ENCODE results near the gene NAGPA.
"Not testable (repeated sequence)": the region's sequence is repeated elsewhere in the genome, so short reads cannot be mapped to it uniquely, and the experiment has no call there.

Gene NAGPA, protein sequence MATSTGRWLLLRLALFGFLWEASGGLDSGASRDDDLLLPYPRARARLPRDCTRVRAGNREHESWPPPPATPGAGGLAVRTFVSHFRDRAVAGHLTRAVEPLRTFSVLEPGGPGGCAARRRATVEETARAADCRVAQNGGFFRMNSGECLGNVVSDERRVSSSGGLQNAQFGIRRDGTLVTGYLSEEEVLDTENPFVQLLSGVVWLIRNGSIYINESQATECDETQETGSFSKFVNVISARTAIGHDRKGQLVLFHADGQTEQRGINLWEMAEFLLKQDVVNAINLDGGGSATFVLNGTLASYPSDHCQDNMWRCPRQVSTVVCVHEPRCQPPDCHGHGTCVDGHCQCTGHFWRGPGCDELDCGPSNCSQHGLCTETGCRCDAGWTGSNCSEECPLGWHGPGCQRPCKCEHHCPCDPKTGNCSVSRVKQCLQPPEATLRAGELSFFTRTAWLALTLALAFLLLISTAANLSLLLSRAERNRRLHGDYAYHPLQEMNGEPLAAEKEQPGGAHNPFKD

DNA sequence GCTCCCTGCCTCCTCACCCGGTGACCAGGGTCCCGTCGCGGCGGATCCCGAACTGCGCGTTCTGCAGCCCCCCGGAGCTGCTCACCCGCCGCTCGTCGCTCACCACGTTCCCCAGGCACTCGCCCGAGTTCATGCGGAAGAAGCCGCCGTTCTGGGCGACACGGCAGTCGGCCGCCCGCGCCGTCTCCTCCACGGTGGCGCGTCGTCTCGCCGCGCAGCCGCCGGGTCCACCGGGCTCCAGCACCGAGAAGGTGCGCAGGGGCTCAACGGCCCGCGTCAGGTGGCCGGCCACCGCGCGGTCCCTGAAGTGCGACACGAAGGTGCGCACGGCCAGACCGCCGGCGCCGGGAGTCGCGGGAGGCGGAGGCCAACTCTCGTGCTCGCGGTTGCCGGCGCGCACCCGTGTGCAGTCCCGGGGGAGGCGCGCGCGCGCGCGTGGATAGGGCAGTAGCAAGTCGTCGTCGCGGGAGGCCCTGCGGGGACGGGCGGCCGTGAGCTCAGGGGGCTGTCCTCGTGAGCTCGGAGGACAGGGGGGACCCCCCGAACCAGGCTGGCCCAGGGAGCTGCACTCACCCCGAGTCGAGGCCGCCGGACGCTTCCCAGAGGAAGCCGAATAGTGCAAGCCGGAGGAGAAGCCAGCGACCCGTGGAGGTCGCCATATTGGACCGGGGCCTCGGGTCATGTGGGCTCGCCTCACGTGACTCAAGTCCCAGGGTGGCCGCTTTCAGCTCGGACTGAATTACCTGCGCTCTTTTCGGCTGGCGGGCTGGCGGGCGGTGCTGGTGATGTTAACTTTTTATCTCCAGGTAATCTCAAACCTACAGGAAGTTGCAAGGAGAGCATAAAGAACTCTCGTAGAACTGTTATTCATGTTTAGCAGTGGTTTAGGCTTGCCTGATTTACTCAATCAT lies at the start of gene NAGPA:
Gene NAGPA (minus strand): TSS at position 680 of the 911 bp plus-strand sequence. CDS start 21 bp downstream, at position 659.
- peak; percentile 80 for DNase-seq

DNA sequence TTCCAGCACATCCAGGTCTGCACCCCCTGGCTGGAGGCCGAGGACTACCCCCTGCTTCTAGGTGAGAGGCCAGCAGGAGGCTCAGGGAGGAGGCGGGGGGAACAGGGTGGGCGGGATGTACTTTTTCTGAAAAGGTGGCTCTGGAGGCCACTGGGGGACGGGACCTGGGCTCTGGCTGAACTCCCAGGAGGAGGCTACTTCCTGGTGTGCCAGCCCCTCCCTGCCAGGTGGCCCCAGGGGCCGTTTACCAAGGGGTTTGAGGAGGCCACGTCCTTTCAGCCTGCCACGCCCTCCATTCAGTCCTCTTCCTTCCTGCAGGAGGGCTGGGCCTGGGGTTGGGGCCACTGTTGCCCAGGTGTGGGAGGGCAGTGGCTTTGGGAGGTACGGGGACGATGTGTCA lies 47.3 kb upstream of the NAGPA start:
- not testable (repeated sequence) for DNase-seq

DNA sequence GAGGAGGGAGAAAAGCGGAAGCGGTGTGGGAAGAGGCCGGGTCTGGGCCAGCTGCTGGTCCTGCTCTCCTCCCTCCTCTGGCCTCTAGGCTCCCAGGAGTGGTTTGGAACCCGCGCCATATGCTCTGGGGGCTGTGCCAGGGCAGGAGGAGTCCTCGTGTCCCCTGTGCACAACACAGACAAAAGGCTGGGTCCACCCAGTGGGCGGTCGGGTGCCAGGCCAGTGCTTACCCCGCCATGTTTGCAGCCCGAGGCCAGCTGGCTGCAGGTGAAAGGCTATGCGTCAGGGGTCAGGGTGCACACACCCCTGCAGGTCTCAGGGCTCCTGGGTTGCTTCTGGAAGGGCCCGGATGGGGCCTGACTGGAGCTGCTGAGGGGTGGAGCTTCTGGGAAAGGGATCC lies 46.7 kb upstream of the NAGPA start:
- not testable (repeated sequence) for DNase-seq

DNA sequence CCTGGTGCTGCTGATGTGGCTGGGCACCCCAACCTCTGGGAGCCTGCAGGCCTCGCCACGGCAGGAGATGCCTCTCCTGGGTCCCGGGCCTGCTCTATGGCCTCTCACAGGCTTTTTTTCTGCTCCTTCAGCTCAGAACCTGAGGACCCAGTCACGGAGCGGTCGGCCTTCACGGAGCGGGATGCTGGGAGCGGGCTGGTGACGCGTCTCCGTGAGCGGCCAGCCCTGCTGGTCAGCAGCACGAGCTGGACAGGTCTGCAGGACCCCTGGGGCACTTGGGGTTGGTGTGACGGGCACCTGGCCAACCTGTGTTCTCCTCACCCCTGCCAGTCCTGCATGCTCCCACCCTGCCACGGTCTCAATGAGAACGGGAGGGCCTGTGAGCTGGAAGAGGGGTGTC lies 44.9 kb upstream of the NAGPA start:
- no peak for DNase-seq

DNA sequence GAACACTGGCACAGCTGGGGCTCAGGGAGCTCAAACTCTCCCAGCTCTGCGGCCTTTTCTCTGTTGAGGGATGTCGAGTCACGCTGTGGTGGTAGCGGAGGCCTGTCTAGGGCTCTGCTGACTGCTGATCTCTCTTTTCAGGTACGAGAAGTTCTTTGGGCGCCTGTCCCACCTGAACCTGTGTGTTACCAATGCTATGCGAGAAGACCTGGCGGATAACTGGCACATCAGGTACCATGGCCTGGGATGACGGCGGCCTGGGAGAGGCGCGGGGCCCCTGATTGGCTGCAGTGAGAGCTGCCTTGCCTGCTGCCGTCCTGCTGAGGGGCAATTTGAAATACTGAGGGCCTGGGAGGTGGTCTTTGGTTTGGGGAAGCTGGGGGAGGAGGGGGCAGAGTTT lies 43.6 kb upstream of the NAGPA start:
- no peak for DNase-seq

DNA sequence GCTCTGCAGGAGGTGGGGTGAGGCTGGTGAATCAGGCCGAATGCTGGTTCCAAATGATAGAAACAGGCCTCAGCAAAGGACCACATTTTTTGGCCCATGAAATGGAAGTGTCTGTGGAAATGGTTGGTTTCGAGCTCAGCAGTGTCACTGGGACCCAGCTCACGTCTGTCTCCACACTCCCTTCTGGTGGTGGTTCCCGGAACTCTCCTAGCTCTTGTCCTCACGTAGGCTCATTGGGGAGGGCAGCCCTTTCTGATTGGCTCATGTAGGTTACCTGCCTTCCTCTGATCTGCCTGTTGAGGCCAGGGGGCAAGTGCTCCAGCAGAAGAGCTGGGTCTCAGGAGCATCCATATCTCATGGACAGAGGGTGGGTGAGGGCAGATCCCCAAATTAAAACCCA lies 41.9 kb upstream of the NAGPA start:
- DNase-seq, result no peak

DNA sequence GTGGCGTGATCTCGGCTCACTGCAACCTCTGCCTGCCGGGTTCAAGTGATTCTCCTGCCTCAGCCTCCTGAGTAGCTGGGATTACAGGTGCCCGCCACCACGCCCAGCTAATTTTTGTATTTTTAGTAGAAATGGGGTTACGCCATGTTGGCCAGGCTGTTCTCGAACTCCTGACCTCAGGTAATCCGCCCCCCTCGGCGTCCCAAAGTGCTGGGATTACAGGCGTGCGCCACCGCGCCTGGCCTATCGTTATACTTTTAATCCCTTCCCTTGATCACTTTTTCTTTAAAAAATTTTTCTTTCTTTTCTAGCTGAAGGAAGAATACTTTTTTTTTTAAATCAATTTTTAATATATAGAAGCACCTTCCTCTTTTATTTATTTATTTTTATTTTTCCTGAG lies 40.0 kb upstream of the NAGPA start:
- not testable (repeated sequence) for DNase-seq

DNA sequence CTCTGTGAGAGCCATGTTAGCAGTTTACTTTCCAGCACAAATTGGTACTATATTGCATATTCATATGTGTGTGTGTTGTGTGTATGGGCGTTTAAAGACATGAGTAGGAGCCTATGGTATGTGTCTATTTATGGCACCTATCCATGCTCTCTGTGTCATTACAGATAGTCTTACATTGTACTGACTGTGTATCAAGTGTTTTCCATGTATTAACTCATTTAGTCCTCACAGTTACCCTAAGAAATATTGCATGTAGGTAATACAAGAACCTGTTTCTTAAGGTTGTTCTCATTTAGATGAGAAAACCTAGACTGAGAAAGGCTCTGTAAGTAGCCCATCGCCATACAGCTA lies 39.5 kb upstream of the NAGPA start:
- peak; percentile 34 for DNase-seq

DNA sequence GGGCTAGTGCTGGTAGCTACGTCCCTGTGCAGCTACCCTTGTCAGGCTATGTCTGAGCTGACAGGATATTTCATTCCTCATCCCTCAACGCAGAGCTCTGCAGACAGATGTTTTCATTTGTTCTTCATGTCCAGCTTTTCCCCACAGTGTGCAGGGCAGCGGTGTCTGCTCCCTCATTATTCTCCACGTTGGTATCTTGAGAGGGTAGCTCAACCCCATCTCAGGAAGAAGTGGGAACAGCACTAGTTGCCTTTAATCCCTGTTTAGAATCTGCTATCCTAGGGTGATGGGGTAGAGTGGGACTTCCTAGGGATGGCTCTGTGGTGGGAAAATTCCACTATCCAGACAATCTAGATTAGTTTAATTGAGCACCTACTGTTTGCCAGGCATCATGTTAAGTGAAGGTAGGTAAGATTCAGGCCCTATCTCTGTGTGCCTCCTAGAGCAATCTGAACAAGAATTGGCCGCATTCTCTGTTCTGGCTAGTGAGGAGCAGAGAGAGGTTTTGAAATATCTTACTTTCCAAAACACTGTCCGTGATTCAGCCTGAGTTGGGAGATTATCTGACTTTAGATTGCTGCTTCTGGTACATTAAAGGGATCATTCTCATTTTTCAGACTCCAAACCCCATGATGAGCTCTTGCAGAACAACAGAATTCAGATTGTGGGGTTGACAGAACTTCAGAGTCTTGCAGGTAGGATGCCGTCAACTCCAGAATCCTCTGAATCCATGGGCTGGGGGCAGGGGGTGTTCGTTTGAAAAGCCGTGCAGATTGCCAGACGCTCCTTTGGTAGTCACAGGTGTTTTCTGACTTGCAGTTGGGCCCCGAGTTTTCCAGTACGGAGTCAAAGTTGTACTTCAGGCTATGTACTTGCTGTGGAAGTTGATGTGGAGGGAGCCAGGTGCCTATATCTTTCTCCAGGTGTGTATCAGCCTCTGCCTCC lies 38.9 kb upstream of the NAGPA start:
- no peak for DNase-seq

DNA sequence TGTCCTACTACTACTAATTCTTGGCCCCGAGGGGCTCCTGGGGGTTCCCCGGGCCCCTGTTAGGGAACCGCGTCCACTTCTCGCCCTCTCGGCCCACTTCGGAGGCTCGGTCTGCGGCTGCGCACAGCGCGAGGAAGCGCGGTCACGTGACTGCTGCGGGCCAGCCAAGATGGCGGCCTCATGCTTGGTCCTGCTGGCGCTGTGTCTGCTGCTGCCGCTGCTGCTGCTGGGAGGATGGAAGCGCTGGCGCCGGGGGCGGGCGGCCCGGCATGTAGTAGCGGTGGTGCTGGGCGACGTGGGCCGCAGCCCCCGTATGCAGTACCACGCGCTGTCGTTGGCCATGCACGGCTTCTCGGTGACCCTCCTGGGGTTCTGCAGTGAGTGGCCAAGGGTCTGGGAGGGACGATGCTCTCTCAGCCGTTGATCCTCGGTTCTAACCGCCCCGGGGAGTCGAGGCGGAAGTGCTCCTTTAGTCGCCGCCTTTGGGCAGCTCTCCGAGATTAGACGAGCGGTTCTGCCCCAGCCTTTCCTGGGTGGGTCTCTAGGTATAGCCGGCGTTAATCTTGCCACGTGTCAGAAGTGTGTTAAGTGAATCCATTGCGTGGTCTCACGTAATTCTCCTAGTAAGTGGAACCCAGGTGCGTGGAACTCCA lies 38.1 kb upstream of the NAGPA start, which contains the start of gene ALG1:
Gene ALG1 (plus strand): TSS at position 163 of the 653 bp plus-strand sequence. CDS start 7 bp downstream, at position 170.
- DNase-seq, result peak; percentile 82

DNA sequence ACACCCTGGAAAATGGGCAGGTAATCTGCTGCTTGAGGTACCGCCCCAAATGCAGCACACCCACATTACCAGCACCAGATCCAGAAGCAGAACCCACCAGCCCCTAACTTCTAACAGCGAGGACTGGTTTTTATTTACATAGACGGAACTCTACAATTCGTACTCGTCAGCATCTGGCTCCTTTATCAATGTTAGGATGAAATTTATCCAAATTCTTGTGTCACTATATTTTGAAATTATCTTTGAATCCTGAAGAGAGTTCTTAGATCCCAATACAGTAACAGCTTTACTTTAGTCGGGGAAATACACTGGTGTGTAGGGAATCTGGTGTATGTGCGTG lies 37.6 kb upstream of the NAGPA start:
- DNase-seq, result no peak

DNA sequence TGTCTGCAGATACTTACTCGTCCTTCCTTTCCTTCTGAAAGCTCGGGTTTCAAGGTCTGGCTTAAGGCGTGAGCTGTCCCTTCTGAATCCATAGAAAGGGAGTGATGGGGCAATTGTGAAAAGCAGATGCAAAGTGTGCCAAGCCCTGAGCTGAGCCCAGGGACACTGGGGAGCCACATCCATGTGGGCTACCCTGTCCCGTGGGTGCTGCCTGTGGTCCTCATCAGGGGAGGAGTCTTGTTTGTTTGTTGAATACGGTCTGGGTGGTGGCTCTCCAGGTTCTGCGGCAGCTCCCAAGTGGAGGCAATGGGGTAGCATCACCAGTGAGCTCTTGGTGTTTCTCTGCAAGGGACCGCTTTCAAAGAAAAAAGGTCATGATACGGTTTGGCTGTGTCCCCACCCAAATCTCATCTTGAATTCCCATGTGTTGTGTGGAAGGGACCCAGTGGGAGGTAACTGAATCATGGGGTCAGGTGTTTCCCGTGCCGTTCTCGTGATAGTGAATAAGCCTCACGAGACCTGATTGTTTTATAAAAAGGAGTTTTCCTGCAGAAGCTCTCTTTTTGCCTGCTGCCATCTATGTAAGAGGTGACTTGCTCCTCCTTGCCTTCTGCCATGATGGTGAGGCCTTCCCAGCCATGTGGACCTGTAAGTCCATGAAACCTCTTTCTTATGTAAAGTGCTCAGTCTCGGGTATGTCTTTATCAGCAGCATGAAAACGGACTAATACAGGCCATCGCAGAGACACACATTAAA lies 36.9 kb upstream of the NAGPA start:
- DNase-seq, result no peak

DNA sequence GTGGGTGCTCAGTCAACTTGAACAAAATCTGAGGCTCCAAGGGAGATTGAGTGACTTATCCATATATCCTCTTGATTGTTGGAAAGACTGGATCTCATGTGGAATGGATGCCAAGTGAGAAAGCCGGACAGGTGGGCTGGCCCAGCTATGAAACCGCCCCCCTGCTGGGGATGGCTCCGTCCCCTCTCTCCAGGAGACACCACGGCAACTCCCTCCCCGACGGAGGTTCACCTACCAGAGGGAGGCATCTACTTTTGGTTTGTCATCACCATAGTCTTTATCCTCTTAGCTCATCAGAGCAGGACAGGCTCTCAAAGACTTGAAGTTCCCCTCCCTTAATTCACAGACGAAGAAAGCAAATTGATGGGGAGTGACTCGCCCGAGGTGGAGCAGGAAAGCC lies 36.1 kb upstream of the NAGPA start:
- DNase-seq, result no peak

DNA sequence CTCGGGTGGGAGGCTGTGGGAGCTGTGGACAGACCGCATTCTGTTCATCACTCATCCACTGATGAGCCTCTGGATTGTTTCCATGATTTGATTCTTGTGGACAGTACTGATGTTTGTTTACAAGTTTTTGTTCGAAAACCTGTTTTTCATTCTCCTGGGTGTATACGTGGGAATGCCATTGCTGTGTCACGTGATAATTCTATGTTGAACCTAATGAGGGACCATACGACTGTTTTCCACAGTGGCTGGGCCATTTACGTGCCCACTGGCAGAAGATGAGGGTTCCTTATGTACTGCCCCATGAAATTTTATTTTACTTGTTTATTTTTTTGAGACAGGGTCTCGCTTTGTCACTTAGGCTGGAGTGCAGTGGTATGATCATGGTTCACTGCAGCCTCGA lies 35.3 kb upstream of the NAGPA start:
- no peak for DNase-seq

DNA sequence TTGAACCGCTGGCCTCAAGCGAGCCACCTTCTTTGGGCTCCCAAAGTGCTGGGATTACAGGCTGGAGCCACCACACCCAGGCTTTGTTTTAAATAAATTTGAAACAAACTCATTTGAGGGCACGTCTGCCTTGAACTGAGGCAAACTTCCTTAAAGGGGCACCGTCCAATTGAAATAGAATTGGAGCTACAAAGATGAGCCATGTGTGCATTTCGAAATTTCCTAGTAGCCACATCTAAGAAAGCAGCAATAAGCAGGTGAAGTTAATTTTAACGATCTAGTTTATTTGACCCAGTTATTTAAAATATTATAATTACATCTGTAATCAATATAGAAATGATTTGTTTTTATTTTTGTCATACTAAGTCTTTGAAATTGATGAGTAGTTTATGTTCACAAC lies 32.8 kb upstream of the NAGPA start:
- DNase-seq, result no peak

DNA sequence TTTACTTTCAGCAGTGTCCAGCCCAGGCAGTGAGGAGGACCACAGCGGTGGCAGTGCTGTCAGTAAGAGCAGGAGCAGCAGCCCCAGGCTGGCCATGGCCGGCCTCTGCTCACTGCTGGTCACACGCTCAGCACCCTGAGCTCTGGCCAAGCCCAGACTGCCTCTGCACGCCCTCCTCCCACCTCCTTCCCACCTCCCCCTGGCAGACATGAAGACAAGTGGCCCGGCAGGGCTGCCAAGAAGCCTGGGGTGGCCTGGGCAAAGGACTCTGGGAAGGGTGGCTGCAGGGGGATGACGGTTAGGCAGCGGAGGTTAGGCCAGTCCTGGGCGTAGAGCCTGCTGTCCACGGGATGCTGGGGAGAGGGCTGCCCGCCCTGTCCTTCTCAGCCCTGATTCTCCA lies 32.1 kb upstream of the NAGPA start, which contains the start of gene C16orf89:
Gene C16orf89 (minus strand): TSS at position 144 of the 400 bp plus-strand sequence. CDS start 48 bp downstream, at position 96.
- DNase-seq, result no peak

DNA sequence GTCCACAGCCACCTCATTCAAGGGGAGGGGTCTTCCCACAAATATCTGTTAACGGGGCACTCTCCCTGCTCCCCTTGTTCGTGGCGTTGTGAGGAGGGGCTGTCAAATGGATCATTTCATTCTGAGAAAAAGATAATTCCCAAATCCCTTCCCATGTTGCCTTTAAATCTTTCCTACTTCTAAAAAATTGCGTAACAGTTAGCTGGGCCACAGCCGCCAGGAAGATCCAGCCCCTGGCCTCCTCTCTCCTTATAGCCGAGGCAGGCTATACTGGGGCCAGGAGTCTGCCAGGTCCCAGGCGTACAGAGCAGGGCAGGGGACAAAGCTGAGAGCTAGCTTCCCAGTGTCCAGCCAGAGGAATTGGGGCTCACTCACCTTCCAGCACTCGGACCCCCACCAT lies 31.6 kb upstream of the NAGPA start:
- DNase-seq, result no peak

DNA sequence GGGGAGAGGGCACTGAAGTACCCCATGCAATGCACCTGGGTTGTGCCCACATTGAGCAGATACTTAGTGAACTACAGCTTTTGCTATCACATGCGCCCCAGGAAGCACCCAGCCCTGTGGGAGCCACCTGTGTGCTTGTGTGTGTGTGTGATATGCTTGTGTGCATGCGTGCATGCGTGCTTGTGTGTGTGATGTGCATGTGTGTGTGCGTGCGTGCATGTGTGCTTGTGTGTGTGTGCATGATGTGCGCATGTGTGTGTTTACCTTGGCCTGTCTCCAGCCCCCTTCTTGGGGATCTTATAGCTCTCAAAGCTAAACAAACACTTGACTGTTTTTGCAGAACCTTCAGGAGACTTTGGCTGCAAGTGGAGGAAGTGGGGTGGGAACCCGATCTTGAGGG lies 31.2 kb upstream of the NAGPA start:
- DNase-seq, result no peak

DNA sequence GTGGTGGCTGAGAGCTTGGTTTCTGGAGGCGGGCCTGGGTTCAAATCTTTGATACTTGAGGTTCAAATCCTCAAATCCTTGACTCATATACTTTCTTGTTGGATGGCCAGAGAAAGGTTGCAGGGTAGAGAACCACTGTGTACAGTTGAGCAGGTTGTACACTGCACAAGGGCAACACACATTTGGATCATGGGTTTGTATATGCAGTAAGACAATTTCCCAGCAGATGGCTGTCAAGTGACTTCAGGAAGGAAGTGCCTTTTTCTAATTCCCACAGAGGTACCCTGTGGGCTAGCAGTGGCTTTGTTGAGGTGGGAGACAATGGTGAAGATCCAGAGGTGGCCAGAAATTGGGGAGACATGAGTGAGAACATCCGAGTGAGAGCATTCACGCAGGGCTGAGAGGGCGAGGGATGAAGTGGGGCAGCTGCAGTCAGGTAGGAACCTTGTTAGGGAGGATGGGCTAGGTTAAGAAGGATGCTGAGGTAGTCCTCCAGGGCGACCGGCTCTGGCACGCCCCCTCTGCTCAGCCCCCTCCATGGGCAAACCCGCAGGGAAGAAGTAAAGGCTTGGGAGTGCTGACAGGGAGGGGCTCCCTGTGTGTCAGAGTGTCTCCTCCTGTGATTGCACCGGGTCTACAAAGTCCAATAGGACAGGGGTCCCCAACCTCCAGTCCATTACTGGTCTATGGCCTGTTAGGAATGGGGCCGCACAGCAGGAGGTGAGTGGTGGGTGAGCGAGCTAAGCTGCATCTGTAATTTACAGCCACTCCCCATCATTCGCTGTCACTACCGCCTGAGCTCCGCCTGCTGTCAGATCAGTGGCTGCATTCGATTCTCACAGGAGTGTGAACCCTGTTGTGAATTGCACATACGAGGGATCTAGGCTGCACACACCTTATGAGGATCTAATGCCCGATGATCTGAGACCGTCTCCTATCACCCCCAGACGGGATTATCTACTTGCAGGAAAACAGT lies 29.3 kb upstream of the NAGPA start:
- no peak for DNase-seq

DNA sequence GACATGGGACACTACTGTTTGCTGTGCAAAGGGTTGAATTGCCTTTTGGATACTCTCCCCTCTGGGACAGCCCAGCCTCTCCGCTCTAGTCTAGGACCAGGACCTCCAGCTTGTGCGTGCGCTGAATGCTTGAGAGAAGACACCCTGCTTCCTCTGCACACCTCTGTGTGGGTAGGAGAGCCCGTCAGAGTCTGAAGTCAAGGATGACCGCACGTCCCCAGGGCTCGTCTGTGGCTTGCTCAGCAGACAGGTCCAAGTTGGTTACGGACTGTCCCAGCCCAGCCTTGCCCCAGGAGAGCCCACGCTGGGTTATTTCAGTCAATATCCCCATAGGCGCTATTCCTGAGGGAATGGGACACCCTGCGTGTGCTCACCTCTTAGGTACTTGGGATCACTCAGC lies 28.3 kb upstream of the NAGPA start:
- DNase-seq, result no peak
